HG02798 (cell line): ENCODE data around the gene RPL31.
"Not testable (repeated sequence)": the region's sequence is repeated elsewhere in the genome, so short reads cannot be mapped to it uniquely, and the experiment has no call there.

Experiments used
- ATAC-seq: cut with Tn5 transposase; IDR thresholded peaks from one replicate; pipeline ENCODE4 v1.9.1; 2021; ENCODE audit warnings: mild to moderate bottlenecking; ENCODE audit not compliant: unreplicated experiment, poor library complexity

The RPL31 gene

DNA sequence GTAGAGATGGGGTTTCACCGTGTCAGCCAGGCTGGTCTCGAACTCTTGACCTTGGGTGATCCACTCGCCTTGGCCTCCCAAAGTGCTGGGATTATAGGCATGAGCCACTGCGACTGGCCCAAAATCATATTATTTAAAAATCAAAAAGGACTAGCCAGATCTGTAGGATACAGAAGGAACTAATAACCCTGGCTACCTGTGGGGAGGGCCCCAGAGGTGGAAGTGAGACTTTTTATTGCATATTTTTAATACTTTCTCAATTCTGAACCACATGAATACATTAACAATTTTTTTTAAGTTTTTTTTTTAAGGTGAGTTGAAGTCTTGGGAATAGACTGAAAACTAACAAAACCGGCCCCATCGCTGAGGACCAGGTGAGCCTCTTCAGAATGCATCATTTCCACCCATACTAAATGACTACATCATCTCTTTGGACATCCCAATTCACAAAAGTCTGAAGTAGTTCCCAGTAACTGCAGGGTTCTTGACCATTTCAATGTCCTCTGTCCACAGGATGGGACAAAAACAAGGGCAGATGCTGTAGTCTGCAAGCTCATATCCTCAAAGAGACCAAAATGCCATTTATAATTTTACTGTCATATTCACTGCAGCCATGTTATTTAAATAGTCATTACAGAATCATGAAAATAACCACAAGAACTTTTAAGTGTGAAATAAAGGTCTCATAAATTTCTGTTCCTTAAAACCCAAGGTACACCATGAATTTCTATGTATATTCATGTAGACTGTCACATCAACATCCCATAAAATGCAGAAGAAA lies 21.4 kb downstream of the RPL31 start:
- ATAC-seq: no peak

DNA sequence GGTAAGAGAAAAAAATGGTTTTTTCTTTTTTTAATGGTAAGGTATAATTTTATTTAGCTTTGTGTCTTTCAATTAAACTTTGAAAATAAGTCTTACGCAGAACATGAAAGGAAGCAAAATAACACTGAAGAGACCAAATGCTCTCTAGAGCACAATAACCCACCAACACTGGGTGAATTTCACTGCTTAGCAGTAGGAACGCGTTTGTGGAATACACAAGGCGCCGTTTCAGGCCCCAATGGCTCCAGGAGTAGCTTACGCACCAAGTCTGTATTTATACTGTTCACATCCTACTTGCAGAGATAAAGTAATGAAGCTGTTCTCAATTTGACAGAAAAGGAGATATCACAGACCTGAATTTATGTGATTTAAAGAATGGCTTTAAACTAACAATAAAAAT lies 23.5 kb downstream of the RPL31 start:
- no peak for ATAC-seq

DNA sequence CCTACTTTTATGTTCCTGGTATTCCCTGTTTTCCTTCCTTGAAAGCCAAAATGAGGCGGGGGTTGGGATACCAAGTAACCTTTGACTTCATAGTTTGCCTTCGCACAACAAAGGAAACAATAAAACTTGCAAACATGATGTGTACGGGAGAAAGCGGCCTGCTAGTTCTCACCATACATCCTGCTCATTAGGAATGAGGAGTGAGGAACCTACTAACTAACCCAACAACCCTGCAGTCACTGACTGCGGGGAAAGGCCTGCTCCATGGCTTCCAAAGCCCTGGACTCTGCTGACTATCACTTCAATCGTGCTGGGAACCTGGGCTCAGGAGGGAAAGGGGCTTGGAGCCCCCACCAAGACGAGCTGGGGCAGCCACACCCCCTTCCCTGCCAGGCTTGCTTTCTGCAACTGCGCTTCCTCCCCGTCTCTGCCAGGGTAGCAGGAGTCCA lies 24.2 kb downstream of the RPL31 start:
- ATAC-seq: no peak

DNA sequence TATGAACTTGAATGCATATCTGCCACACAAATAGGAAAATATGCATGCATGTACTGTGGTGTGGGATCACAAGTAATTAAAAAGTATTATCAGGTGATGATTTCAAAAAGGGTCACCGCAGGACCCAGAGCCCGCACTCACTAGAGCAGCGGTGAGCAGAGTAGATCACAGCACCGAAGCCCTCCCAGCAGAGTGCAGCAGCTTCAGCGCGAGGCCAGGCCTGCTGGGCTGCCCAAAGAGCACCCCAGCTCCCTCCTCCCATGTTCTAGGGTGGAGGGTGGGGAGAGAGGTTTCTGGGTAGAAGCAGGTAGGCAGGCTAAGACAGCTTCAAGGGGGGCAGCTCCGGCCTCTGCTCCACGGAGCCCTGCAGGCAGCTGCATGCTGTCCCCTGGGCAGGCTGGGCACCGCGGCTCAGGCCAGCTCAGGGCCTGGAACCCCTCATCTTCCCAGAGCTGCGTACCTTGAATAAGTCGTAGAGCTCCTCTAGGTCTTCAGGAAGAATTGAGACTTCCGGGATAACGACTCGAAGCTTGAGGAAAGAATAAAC lies 24.9 kb downstream of the RPL31 start:
- ATAC-seq: no peak

DNA sequence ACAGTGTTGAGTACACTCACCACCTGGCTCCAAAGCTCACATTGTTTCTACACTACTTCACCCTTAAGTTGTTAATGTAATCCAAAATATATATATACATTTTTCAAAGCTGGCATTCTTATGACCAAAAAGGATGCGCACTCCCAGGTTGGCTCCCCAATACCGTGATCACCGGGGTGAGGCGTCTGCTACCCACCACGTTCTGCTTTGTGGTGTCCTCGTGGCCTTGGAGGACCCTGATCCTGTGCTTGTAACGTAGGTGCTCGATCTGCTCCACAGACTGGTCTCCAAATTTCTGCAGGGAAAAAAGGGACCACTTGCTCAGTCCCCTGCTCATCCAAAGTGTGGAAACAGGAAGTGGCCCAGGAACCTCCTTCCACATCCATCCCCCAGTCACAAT lies 25.8 kb downstream of the RPL31 start:
- ATAC-seq: no peak

DNA sequence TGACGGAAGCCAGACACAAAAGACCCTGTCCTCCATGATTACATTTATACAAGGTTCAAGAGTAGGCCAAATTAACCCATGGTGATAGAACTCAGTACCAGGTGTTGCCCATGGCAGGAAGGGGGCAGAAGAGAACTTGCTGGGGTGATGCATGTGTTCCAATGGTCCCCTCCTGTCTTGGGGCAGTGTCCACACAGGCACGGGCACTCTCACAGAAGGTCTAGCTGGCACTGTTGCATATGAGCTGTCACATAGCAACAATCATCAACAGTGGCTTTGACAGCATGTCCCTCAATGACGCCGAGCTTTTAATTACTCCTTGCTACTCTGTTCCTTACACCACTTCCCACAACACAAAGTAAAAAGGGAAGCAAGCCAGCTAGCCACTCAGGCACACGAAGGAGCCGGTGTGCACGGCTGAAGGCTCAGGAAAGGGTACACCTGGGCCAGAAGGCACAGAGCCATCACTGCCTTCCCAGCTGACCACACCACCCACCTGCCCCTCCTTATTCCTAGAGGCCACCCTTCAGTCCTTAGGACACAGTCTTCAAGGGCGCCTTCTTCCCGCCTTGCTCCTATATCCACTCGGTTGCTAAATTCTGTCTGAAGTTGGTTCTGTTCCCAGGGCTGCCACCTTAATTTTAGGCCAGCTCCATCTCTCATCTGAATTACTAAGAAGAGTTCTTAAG lies 28.9 kb downstream of the RPL31 start:
- ATAC-seq: no peak

DNA sequence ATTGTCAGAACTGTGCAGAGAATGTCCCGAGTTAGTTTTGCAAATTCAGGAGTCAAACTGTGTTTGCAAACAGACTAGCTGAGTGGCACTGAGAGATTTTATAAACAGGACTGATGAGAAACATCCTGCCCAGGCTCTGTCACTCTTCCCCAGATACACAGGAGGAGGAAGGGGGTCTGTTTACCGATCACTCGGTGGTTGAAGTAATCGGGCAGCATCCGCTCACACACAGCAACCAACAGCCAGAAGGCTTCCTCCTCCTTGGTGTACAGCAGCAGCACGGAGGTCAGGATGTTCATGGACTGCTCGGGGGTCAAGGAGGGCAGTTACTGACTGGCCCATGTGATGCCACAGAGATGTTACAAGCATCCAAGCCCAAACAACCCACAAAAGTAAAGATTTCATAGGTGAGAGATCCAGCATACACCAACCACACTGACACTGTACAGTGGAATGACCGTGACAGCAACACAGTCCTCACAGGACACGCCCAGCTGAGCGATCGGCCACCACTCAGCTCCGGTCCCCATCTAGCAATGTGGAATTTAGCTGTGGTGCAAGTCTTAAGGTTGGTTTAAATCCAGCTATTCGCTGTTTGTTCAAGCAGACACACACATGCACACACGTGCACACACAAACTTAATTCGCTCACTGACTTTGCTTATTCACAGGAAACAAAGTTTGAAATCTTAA lies 30.1 kb downstream of the RPL31 start:
- no peak for ATAC-seq

DNA sequence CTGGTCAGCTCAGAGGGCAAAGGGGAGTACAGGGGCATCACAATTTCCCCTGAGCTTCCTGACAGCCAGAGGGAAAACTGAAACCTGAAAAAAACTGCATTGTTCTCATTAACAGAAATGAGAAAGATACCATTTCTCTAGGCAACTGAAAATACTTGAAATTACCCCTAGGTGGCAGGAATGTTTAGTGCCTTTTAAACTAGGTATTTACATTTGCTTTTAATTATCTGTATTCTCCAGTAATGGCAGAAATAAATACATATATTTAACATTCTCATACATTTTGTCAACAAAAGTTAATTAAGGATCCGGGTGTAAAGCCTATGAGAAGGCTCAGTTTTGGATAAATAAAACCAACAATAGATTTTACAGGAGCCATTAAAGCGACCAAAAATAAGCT lies 34.5 kb downstream of the RPL31 start:
- no peak for ATAC-seq

DNA sequence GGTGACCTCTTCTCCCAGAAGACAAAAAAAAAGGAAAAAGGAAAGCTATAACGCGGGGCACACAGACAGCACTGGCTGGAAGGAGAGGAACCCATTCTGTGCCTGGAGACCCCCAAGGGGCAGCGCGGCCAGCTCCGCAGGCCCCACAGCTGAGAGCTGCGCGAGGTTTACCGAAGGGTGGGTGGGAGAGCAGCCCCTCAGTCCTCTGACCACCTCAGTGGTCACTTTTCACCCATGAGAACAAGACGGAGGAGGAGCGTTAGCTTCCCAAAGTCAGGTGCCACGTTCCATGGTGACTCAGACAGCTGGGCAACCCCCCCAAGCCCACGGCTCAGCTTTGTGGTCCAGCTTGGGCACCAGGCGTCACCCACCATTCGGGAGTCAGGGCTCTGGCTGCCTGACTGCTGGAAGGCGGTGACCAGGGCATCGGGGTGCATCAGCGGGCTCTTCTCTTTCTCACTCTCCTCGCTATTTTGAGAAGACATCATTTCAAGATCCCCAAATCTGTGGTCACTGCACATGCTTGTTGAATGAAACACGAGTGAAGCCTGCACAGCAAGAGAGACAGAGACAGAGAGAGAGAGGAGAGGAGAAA lies 35.2 kb downstream of the RPL31 start:
- ATAC-seq: no peak

DNA sequence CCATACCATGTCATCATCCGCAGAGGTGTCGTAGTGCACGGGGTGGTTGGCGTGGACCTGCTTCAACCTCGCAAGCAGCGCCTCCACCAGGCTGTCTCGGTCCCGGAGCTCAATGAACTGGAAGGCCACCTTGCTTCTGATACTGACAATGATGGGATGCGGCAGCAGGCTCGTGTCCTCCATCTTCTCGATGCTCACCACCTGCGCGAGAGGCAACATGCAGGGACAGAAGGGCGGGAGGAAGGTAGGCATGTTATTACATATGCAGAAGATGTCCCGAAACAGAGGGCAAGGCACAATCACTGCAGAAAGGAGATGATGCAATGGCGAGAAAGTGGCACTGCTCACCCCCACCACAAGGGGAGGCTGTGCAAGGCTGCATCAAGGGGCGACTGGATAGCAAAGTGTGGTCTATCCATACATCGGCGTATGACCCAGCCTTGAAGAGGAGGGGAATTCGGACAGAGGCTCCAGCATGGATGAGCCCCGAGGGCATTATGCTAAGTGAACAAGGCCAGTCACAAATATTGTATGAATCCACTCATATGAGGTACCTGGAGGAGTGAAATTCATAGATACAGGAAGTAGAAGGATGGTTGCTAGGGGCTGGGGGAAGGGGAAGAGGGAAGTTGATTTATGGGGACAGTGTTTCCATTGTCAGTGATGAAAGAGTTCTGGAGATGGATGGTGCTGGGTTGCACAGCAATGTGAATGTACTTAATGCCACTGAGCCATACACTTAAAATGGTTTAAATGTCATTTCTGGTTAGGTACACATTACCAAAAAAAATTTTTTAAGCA lies 36.6 kb downstream of the RPL31 start:
- ATAC-seq: no peak

DNA sequence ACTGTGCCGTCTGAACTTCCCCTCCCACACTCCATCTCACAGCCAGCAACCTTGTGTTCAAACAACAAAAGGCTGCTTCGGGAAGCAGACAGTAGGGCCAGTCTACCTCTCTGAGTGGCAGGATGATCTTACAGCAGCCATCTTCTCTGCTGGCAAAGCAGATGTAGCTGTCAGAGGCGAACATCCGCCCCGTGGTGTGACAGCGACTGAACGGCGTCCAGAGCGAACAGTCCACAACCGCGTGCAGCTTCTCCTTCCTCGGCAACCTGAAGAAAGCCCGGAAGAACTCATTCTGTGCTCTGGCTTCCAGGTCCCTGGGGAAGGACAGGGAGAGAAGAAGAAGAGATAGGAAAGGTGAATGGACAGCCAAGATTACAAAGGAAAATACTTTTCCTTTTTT lies 38.0 kb downstream of the RPL31 start:
- no peak for ATAC-seq

DNA sequence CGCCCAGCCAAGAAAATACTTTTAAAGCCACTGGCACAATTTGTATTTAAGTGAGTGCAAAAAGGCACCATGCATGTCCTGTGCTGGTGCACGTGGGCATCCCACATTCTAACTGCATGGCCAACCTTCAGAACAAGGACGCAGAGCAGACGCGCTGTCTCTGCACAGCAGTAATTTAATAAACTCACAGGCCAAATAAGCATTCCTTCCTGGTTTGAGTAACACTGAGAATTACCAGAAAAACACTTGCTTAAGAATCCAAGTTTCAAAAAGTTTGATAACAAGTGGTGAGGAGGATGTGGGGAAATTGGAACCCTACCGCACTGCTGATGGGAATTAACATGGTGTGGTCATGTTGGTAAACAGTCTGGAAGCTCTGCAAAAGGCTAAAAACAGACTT lies 38.7 kb downstream of the RPL31 start:
- ATAC-seq: no peak

DNA sequence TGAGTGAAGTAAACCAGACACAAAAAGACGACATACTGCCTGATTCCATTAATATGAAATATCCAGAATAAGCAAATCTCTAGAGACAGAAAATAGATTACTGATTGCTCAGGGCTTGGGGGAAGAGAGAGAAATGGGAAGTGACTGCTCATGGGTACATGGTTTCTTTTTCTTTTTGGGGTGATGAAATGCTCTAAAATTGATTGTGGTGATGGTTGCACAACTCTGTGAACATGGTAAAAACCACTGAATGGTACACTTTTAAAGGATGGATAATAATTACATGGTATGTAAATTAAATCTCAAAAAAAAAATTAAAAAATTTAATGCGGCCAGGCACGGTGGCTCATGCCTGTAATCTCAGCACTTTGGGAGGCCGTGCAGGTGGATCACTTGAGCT lies 39.3 kb downstream of the RPL31 start:
- ATAC-seq: no peak

DNA sequence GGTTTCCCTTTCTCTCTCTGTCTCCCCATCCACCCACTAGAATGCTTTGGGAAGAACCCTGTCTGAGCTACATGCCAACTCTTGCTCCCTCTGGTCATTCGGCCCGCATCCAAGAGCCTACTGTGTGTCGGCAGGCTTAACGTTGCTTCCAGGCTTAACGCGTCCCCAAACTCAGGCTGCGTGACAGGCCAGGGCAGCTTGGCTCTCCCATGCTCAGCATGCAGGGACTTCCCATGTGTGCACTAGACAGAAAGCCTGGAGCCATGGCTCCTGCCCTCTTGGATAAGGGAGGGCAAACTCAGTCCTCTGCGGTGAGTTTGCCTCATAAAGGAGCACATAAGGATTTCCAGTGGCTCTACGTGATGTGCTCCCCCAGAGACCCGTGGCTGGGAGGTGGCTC lies 43.2 kb downstream of the RPL31 start:
- ATAC-seq: no peak

DNA sequence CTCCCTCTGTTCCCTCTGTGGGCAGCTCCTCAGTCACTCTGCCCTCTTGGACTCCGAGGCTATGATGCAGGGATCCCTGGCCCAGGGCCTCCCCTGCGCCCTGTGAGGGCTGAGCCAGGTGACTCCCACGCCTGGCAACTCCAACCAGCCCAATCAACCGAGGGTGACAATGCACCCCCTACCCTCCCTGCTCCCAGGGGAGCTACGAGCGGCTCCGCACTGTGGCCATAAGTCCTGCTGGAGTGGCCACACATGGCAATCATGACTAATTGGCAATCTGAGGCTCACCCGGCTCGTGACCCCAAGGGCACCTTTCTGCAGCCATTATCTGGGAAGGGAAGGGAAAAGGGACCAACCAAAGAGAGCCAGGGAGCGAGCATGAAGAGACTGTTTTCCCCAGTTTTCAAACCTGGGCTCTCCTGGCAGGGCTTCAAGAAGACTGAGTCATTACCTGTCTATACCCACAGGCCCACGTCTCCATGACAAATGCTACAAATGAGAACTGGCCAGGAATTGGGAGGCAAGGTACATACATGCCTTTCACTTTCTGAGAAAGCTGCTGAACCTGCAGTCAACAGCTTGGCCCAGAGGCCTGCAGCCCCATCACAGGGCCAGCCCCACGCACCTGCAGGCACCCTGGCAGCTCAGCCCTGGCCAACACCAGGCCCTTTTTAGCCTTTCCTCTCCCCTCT lies 45.1 kb downstream of the RPL31 start:
- no peak for ATAC-seq

DNA sequence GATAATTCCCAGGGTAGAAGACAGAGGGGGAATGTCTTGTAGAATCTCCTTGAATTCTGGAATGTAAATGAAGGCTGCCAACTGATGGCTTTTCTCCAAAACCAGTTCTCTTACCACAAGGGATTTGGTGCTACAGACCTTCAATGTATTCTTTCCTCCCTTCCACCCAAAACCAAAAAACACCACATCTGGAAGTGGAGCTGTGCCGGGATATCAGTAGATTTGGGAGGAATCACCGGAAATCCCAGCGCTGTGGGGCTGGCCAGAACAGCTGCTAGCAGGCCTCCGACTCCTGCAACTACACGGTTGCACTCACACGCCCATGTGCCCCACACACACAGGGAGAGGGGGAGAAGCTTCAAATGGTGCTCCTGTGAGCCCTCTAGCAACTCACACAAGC lies 45.7 kb downstream of the RPL31 start:
- no peak for ATAC-seq

DNA sequence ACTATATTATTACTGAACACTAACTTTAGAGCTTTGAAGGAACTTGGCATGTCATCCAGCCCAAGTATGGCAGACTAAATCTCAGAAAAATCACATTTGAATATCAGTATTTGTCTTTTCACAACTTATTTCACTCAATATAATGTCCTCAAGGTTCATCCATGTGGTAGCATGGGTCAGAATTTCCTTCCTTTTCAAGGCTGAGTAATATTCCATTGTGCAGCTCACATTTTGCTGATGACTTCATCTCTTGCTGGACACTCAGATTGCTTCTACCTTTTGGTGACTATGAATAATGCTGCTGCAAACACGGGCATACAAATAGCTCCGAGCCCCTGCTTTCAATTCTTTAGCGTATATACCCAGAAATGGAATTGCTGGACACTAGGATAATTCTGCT lies 46.7 kb downstream of the RPL31 start:
- ATAC-seq: no peak

DNA sequence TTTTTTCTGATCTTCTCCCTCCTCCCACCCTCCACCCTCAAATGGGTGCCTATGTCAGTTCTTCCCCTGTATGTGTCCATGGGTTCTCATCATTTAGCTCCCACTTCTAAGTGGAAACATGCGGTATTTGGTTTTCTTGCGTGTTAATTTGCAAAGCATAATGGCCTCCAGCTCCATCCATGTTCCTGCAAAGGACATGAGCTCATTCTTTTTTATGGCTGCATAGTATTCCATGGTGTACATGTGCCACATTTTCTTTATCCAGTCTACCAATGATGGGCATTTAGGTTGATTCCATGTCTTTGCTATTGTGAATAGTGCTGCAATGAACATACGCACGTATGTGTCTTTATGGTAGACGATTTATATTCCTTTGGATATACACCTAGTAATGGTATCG lies 48.8 kb downstream of the RPL31 start:
- ATAC-seq: not testable (repeated sequence)

DNA sequence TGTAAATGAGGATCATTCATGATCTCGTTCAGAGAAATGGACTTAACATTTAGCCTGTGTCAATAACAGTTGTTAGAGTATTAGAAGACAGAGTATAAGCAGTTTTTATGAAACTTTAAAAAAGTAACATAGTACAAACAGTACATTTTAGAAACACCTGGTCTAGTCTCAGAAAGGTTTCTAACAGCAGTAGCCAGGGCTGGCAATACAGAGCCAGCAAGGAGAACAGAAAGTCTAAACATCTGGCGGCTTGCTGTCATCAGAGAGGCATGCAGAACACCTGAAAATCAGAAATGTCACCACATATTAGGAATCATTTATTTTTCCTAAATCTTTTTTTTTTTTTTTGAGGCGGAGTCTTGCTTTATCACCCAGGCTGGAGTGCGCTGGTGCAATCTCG lies 50.1 kb downstream of the RPL31 start:
- no peak for ATAC-seq
